Activated naive CD4-positive, alpha-beta T cell treated with anti-CD3 and anti-CD28 coated beads, Interleukin-2, amount 50 U/mL, for 16 hours (primary cell): ENCODE data around the gene PDZK1IP1.

ENCODE experiments used
- DNase-seq: peaks from one replicate; pipeline ENCODE4 v3.0.0-alpha.2; 2020

The PDZK1IP1 gene, protein sequence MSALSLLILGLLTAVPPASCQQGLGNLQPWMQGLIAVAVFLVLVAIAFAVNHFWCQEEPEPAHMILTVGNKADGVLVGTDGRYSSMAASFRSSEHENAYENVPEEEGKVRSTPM

GRCh38 chr1:47189844-47190508 lies at the start of gene PDZK1IP1:
Gene PDZK1IP1, minus strand, starts transcription at chr1:47190036. Its CDS starts 104 bp downstream, at chr1:47189932.
- DNase-seq, result no peak

- no peak for DNase-seq
These were observed 49.2 kb upstream of the PDZK1IP1 start for GRCh38 chr1:47238935-47239592.

DNA sequence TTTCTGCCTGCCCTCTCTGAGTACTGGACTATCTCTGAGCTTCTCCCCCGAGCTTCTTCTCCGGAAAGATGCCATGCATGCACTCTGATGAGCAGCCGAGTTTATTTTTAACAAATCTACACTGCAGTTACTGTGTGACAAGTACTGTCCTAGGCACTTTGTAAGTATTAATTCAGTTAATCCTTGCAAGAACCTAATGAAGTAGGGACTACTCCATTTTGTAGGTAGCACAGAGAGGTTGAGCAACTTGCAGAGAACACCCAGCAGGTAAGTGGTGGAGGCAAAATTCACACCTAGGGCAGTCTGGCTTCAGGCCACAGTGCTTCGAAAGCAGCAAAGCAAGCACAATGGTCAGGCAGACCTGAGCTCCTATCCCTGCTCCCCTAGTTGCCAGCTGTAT lies 46.0 kb upstream of the PDZK1IP1 start:
- no peak for DNase-seq

- DNase-seq, result no peak
These were observed 45.4 kb upstream of the PDZK1IP1 start for GRCh38 chr1:47235241-47235681.

- DNase-seq, result no peak
These were observed 43.4 kb upstream of the PDZK1IP1 start for GRCh38 chr1:47233186-47233585.

DNA sequence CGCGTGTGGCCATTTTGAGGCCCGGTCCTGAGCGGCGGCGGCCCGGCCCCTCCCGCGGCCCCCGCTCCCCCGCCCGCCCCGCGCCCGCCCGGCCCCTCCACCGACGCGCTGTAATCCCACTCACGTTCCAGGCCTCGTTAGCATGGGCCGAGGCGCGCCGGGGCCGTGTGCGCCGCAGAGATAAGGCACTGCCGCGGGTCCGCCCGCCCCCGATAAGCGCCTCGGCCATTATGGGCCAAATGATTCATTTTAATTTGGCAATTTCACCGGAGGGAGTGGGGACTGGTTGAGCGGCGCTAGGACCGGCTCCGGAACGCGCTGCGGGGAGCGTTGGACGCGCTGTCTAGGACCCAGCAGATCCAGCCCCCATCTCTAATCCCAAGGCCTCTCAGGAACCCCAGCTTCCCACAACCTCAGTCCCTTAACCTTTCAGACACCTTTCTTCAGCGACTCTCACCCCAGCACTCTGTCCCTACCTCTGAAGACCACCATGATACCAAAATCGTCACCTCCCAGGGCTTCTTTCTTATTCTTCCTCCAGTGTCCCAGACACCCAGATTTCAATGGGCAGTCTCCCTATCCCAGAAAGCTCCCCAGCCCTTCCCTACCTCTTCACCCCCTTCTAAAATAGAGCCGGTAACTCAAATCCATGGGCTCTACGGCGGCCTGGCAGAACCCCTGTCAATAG lies 42.5 kb upstream of the PDZK1IP1 start, which contains the start of gene TAL1:
Gene TAL1 (minus strand): TSS at position 39 of the 688 bp plus-strand sequence. CDS start 6,337 bp downstream, outside the sequence.
- no peak for DNase-seq

- no peak for DNase-seq
These were observed 41.7 kb upstream of the PDZK1IP1 start for GRCh38 chr1:47231301-47232186.

GRCh38 chr1:47230692-47231300 lies 41.0 kb upstream of the PDZK1IP1 start:
- DNase-seq, result no peak

DNA sequence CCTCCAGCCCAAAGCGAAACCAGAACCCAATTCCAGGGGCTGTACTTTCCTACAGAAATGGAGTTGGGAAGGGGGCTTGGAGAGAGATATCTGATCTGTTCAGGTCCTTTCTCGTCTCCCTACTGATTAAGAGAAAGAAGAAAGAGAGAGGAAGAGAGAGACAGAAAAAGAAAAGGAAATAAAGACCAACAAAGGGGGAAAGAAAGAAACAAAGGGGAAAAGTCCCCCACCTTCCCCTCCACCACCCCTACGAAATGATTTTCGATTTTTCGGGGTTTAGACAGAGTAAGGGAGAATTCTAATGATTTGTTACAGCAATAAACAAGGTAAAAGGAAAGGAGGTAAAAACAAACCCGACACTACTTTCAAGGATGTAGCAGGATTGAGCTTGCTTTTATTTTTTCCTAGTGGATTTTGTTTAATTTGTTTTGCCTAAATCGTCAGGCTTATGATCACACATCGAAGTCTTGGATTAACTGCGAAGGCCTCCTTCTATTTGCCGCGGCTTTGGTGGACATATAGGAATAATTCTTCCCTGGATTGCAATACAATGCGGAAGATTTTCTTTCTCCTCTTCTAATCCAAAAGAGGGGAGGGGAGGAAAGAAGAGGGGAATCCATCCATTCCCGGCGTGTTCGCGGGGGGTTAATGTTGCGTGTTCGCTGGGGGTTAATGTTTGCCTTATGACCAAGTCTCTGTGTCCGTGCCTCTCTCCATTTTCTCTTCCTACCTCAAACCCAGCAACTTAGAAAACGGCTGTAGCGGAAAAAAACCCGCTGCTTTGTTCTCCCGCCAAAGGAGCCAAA lies 40.3 kb upstream of the PDZK1IP1 start:
- no peak for DNase-seq

GRCh38 chr1:47229031-47229885 lies 39.4 kb upstream of the PDZK1IP1 start:
- no peak for DNase-seq

DNA sequence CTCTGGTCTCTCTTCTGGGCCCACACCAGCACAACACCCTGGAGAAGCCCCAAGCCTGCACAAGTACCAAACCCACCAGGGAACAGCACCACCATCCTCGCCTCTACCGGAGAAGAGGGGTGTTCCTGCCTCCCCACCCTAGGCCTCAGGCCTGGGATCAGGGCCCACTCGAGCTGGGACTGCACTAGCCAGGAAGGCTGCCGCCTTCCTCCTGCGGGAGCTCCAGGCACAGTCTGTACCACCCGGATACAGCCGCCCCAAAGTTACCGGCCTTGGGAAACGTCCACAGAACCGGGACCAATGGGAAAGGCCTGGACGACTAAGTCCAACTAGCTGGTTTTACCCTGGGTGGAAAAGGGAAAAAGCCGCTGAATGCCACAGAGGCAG lies 38.8 kb upstream of the PDZK1IP1 start:
- DNase-seq, result no peak

- no peak for DNase-seq
These were observed 37.8 kb upstream of the PDZK1IP1 start for GRCh38 chr1:47227341-47228232.

- DNase-seq, result no peak
These were observed 37.0 kb upstream of the PDZK1IP1 start for GRCh38 chr1:47226839-47227215.

DNA sequence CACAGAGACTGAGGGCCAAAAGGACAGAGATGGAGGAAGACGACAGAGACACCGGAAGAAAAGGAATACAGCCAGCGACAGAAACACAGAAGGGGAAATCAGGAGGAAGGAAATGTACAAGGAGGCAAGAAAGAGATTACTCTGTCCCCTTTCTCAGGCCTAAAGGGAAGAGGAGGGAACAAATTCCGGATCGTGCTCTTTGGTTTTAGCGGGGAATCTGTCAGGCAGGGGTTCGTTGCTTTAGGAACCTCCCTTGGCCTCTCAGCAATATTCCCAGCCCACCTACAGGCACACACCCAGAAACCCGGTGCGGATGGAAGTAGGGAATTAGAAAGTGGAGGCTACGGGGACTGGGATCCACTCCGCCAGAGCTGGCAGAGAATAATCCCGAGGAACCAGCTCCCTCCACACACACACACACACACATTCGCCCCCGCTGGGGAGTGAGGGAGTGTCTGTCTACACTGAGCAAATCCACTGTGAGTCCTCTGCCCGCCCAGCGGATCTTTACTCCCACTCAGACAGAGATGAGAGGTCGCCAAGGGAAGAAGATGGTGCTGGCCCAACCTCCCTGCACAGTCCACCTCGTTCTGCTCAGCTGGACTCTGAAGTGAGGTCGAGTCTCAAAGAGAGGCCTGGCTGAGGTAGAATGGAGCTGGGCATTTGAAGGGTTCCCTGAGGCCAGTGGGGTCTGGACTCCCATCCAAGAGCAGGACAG lies 36.4 kb upstream of the PDZK1IP1 start:
- no peak for DNase-seq

DNA sequence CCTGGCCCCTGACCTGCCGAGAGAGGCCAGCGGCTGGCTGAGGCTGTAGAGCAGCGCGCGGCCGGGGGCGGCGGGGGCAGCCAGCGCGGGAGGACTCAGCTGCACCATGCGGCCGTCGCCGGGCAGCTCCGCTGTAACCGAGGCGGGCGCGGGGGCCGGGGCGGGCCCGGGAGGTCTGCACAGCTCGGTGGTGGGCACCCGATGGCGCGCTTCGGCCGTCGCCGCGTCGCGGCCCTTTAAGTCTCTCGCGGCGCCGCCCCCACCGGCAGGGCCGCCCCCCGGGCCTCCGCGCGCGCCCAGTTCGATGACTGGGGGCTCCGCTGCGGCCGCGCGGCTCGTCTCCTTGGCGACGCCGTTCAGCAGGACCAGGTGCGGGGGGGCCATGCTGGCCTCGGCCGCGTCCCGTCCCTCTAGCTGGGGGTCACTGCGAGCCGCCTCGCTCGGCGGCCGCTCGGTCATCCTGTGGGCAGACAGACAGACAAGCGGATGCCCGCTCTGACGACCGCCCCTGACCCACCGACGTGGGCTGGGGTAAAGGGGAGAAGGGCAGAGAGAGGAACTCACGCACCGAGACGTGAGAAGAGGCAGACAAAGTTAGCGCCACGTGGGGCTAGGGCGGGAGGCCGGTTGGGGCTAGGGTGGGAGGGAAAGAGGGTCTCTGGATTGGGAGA lies 35.7 kb upstream of the PDZK1IP1 start:
- DNase-seq, result no peak

- no peak for DNase-seq
These were observed 35.0 kb upstream of the PDZK1IP1 start for GRCh38 chr1:47224676-47225399.
